Stimulated activated CD8-positive, alpha-beta memory T cell treated with anti-CD3 and anti-CD28 coated beads, Interleukin-15, amount 100 ng/mL, for 1 hour (primary cell): Measurements from ENCODE around the gene CES3.
A peak's percentile ranks its signal among the peaks of the same experiment; 100 is the strongest.
"Not testable (repeated sequence)": the region's sequence is repeated elsewhere in the genome, so short reads cannot be mapped to it uniquely, and the experiment has no call there.

Experiments
- DNase-seq: peaks from one replicate; pipeline ENCODE4 v3.0.0-alpha.2; 2020; ENCODE audit warnings: low read depth

Gene CES3

DNA sequence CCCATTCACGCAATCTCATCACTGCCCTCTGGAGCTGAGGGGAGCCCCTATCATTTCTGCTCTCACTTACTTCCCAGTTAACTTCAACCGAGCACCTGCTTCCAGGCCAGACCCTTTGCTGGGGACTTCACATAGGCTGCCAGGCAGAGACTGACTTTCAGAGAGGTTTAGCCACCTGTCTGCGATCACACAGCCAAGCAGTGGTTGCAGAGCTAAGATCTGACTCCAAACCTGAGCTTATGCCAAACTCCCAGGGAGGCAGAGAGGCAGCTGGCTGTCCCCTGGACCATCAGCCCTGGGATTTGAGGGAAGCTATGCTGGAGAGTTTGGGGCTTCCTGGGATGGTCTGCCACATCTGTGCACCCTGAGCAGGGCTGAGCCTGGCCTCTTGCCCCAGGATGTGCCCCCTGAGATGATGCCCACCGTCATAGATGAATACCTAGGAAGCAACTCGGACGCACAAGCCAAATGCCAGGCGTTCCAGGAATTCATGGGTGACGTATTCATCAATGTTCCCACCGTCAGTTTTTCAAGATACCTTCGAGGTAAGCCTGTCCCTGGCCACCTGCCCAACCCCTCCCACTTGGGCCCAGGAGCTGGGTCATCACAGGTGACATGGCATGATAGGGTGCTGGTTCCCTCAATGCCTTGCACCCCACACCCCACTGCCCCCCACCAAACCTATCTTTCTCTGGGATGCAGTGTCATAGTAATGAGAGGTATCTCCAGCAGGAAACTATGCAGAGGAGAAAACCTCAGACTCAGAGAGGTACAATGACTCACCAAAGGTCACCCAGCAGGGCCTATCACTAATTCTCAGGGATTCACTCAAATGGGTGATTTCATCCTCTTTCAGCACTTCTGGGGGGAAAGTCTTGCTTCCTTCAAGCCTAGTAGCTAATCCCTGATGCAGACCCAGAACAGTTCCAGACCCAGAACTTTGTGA, 10.0 kb downstream of the CES3 start:
- no peak for DNase-seq

DNA sequence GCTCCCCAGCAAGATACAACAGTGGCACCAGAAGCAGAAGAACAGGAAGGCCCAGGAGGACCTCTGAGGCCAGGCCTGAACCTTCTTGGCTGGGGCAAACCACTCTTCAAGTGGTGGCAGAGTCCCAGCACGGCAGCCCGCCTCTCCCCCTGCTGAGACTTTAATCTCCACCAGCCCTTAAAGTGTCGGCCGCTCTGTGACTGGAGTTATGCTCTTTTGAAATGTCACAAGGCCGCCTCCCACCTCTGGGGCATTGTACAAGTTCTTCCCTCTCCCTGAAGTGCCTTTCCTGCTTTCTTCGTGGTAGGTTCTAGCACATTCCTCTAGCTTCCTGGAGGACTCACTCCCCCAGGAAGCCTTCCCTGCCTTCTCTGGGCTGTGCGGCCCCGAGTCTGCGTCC, 11.9 kb downstream of the CES3 start:
- no peak for DNase-seq

- no peak for DNase-seq
These were observed 12.7 kb downstream of the CES3 start for GRCh38 chr16:66973716-66974115.

DNA sequence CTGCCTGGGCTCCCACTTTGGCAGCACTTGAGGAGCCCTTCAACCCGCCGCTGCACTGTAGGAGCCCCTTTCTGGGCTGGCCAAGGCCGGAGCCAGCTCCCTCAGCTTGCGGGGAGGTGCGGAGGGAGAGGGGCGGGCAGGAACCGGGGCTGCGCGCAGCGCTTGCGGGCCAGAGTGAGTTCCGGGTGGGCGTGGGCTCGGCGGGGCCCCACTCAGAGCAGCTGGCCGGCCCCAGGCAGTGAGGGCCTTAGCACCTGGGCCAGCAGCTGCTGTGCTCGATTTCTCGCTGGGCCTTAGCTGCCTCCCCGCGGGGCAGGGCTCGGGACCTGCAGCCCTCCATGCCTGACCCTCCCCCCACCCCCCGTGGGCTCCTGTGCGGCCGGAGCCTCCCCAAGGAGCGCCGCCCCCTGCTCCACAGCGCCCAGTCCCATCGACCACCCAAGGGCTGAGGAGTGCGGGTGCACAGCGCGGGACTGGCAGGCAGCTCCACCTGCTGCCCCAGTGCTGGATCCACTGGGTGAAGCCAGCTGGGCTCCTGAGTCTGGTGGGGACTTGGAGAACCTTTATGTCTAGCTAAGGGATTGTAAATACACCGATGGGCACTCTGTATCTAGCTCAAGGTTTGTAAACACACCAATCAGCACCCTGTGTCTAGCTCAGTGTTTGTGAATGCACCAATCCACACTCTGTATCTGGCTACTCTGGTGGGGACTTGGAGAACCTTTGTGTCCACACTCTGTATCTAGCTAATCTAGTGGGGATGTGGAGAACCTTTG, 13.3 kb downstream of the CES3 start:
- not testable (repeated sequence) for DNase-seq

GRCh38 chr16:66974932-66975246, 13.8 kb downstream of the CES3 start:
- not testable (repeated sequence) for DNase-seq

GRCh38 chr16:66975302-66975893, 14.3 kb downstream of the CES3 start:
- no peak for DNase-seq

DNA sequence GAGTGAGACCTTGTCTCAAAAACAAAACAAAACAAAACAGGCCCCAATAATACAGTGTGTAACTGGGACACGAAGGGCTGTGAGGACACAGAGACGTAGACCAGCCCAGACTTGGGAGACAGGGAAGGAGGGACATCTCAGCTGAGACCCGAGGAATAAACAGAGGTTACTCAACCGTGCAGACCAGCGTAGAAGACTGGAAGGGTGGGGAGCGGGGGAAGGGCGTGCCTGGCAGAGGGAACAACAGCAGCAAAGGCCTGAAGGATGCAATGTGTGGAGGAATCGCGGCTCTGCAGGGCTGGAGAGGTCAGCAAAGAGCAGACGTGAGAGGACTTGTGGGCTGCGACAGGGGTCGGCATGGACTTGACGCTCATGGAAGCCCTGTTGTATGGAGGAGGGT, 15.7 kb downstream of the CES3 start:
- DNase-seq: no peak

GRCh38 chr16:66977341-66978113, 16.5 kb downstream of the CES3 start:
- peak; percentile 85 for DNase-seq

DNA sequence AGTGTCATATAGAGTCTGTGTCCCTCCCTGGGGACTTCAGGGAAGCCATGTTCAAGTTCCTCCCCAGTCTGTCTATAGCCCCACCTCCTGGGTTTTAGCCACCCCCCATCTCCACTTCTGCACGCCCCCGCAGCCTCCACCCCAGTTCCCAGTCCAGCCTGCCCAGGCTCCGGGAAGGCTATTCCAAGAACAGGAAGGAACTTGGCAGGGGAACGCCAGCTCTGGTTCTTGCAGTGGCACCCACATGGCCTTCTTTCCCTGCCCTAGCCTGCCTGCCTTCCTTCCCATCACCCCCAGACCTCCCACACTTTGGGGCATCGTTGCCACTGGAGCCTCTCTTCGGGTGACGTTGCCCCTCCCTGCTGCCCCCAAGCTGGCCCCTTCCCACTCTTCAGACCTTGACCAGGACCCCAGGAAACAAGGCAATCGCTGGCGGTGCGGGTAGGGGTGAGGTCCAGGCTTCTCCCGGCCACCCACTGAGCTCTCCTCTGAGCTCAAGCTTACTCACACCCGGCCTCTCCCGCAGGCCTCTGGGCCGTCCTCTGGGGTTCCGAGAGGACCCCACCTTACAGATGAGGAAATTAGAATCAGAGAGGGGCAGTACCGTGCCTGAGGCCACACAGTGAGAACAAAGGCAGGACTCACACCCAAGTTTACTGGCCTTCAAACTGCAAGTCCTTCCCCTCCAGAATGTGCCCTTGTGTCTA, 18.1 kb downstream of the CES3 start:
- DNase-seq: no peak

DNA sequence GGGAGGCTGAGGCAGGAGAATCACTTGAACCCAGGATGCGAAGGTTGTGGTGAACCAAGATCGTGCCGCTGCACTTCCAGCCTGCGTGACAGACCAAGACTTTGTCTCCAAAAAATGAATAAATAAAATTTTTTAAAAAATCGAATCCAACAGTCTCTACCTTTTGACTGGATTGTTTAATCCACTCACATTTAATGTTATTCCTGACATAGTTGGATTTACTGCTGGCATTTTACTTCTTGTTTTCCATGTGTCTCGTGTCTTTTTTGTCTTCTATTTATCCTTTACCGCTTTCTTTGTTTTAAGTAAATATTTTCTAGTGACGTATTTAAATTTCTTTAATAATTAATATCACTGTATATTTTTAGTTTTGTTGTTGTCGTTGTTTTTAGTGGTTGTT, 22.0 kb downstream of the CES3 start:
- no peak for DNase-seq

DNA sequence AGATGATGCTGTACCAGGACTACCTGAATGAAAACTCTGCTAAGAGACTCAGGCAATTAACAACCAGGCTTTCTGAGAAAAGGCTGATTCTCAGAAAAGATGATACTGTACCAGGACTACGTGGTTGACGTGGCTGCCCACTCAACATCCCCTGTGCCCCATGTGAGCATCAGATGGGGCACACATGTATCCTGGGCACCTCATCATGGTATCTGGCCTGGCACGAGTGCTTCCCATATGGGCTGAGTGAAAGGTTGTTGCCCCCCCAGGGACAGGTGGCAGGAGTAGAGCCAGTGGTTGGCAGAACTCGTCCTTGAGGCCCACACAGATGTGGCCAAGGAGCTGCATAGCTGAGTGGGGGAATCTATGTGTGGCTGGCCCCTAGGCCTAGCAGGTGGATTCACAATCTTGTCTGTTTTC, 23.8 kb downstream of the CES3 start:
- no peak for DNase-seq

DNA sequence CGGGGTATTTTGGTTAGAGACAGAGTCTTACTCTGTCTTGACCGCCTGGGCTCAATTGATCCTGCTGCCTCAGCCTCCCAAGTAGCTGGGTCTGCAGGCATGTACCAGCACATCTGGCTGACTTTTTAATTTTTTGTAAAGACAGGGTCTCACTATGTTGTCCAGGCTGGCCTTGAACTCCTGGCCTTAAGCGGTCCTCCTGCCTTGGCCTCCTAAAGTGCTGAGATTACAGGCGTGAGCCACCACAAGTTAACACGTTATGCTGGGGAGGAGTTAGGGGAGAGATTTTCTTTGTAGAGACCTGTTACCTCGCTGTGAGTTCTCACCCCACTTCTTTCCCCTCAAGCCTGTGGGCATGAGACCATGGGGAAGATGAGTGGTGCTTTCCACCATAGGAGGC, 25.5 kb downstream of the CES3 start:
- no peak for DNase-seq

DNA sequence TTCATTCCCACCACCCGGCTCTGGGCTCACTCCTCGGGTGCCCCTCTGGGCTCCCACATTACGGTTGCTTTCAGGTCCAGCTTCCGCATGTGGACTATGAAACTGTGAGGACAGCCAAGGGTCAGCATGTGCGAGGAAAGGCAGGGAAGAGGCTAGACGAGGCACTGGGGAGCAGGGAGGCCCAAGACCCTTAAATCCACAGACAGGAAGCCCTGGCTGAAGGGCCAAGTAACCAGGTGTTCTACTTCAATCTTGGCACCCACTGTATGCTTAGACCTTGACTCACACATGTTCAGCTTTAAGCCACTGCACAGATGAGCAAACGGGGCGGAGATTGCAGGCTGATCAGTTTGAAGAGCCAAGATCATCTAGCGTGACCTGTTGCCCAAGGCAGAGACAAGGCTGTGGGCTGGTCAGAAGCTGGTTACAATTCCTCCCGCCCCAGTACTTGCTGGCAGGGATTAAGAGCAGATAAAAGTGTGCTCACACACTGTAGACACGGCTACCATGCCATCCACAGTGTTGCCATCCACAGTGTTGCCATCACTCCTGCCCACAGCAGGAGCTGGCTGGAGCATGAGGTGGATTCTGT, 27.2 kb downstream of the CES3 start, which contains the start of gene CES4A:
CES4A (plus strand) TSS at position 393 of the 592 bp plus-strand sequence; CDS start at position 577, 184 bp downstream.
- no peak for DNase-seq

GRCh38 chr16:66991545-66992077, 30.5 kb downstream of the CES3 start:
- DNase-seq: no peak

DNA sequence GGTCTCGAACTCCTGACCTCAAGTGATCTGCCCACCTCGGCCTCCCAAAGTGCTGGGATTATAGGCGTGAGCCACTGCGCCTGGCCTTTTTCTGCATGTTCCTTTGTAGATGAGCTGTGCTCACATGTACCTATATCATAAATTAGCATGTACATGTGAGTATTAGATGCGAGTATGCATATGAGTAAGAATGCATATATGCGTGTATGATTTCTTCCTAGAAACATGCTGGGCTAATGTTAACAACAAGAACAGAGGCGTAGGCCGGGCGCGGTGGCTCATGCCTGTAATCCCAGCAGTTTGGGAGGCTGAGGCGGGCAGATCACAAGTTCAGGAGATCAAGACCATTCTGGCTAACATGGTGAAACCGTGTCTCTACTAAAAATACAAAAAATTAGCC, 32.5 kb downstream of the CES3 start:
- DNase-seq: not testable (repeated sequence)

GRCh38 chr16:66996324-66996982, 35.4 kb downstream of the CES3 start:
- no peak for DNase-seq

DNA sequence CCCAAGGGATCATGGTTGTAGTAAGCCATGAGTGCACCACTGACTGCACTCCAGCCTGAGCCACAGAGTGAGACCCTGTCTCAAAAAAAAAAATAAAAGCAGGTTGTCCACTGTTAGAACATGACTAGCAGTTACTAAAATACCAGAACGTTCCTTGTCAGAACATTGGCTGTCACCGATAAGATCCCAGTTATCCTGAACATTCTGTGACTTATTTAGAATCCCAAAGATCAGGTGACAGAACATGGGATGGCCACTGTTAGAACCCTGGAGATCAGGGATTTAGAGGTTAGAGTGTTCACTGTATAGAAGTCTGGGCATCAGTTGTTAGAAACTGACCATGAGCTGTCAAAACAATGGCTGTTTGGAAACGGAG, 35.9 kb downstream of the CES3 start:
- DNase-seq: no peak

DNA sequence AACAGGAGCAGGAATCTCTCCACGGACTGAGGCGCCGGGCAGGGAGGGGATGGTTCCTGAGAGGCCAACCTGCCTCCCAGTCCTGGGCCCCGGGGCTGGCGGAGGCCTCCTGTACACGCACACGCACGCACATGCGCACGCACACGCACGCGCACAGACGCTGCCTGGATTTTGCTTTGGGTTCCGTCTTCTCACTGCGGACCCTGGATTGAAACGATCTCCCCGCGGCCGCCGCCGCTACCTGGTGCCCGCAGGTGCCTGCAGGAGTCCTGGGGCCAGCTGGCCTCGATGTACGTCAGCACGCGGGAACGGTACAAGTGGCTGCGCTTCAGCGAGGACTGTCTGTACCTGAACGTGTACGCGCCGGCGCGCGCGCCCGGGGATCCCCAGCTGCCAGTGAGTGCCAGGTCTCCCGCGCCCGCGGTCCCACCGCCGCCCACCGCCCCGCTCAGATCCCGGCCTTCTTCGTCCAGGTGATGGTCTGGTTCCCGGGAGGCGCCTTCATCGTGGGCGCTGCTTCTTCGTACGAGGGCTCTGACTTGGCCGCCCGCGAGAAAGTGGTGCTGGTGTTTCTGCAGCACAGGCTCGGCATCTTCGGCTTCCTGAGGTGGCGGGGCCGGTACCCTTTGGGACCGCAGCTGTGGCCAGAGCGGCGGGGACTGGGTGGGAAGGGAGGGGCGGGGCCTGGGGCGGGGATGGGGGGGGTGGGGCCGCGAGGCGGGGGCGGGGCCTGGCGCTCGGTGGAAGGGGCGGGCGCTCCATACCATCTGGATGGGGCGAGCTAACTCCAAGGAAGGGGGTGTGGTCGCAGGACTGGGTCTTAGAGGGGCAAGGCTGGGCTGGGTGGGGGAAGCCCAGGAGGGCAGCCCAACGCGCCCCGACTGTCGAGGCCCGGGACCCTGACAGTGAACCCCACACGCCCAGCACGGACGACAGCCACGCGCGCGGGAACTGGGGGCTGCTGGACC, 39.6 kb downstream of the CES3 start:
- peak; percentile 14 for DNase-seq

- DNase-seq: no peak
These were observed 40.7 kb downstream of the CES3 start for GRCh38 chr16:67001726-67002125.
